SW480 (cell line): ENCODE measurements around the gene SPTBN5.
A peak's percentile ranks its signal among the peaks of the same experiment; 100 is the strongest.

ENCODE experiments used
- DNase-seq: peaks from one replicate; pipeline ENCODE4 v3.0.0-alpha.2; 2016; ENCODE audit warnings: low spot score

The SPTBN5 gene

GRCh38 chr15:41824062-41824745, 69.6 kb downstream of the SPTBN5 start:
- no peak for DNase-seq

- no peak for DNase-seq
Measured at GRCh38 chr15:41823502-41823901, 70.4 kb downstream of the SPTBN5 start.

DNA sequence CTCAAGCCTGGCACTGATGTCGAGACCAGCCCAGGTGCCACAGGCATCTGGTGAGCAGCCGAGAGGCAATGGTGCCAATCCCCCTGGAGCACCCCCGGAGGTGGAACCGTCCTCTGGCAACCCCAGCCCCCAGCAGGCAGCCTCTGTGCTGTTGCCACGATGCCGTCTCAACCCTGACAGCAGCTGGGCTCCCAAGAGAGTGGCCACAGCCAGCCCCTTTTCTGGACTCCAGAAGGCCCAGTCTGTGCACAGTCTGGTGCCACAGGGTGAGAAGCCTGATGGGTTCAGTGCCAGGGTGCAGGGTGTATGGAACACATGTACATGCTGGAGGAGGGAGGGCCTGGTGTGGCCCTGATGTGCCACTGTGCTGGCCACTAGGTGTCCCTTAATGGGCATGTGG, 70.9 kb downstream of the SPTBN5 start:
- no peak for DNase-seq

- DNase-seq = no peak
Measured at GRCh38 chr15:41822471-41822870, 71.4 kb downstream of the SPTBN5 start.

- no peak for DNase-seq
Measured at GRCh38 chr15:41821831-41822230, 72.0 kb downstream of the SPTBN5 start.

GRCh38 chr15:41820791-41821423, 72.9 kb downstream of the SPTBN5 start:
- DNase-seq = no peak

DNA sequence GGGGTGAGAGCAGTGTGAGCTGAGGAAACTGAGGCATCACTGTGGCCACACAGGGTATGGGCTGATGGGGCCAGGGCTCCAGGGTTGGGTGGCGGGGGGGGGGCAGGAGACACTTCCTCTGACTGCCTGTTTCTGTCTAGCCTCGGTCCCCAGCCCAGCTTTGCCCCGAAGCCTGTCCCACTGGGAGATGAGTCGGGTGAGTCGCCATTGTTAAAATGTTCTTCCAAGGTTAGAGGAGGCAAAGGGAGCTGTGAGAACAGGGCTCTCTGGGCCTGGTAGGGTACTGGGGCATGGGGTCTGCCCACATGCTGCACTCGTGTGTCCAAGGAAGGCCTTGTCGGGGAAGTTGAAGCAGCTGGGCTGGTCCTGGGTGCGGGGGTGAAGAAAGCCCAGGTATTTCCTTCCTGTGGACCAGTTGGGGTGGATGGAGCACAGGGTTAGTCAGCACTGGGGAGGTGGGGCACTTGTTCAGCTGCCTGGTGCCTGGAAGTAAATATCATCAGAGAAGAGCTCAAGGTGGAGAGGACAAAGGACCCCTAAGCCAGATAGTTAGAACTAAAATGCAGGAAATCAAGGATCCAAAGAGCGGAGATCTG, 74.3 kb downstream of the SPTBN5 start:
- DNase-seq = no peak

DNA sequence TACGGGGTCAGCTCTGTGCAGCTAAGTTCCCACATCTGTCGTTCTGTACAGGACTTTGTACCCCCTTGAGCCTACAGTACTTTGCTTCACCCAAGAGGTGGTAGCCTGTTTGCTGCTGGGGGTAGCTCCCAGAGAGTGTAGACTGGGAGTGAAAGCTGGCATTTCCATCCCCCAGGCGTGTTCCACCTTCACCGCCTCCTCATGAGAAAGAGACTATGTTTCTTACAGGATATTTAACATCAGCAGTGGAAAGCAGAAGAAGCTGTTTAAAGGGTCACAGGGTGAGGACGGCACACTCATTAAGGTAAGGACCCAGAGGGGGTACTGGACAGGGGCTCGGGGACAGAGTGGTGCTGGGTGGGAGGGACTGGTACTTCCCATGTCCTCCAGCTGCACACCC, 76.1 kb downstream of the SPTBN5 start:
- DNase-seq = no peak

DNA sequence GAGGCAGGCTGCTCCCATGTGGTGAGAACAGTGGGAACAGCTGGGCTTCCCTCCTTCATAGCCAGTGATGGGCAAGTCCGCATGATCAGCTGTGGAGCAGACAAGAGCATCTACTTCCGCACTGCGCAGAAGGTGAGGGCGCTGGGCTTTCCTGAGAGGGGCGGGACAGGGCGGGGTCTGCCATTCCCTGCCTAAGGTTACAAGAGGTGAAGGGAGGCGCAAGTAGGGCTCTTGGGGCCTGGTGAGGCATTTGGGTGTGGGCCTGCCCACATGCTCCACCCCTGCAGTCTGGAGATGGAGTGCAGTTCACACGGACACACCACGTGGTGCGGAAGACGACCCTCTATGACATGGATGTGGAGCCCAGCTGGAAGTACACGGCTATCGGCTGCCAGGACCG, 76.5 kb downstream of the SPTBN5 start:
- no peak for DNase-seq

GRCh38 chr15:41816788-41817187, 77.1 kb downstream of the SPTBN5 start:
- no peak for DNase-seq

GRCh38 chr15:41814534-41814933, 79.3 kb downstream of the SPTBN5 start:
- DNase-seq = no peak

DNA sequence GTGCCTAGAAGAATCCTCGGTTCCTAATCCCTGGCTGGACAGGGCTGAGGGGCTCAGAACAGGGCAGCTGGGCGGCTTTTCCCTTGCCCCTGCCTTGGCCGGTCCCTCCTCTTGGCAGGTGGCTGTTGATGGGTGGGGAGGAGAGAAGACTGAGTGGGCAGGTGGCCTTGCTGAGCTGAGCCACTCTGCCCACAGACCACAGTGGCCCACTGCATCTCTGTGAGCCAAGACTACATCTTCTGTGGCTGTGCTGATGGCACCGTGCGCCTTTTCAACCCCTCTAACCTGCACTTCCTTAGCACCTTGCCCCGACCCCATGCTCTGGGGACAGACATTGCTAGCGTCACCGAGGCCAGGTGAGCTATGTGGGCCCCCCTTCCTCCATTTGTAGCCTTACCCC, 80.4 kb downstream of the SPTBN5 start:
- DNase-seq = no peak

DNA sequence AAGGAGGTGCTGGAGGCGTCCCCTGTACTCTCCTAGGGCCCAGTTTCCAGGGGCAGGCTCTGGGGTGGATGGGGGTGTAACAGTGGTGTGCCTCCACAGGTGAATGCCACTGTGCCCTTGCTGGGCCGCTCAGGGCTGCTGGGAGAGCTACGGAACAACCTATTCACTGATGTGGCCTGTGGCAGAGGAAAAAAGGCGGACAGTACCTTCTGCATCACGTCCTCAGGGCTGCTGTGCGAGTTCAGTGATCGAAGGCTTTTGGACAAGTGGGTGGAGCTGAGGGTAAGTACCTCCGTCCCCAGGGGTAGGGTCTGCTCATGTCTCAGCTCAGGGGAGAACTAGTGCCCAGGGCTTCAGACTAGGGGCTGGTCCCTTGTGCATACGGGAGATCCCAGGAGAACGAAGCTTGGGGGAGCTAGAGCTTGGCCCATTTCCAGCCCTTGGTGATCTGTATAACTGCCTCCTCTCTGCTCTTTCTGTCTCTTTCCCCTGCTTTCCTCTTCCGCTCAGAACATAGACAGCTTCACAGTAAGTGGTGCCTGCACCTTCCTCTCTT, 81.0 kb downstream of the SPTBN5 start:
- no peak for DNase-seq

GRCh38 chr15:41811432-41812195, 82.2 kb downstream of the SPTBN5 start:
- DNase-seq = peak; percentile 70

- DNase-seq = no peak
Measured at GRCh38 chr15:41810651-41811431, 83.0 kb downstream of the SPTBN5 start.

- DNase-seq = no peak
Measured at GRCh38 chr15:41809526-41810220, 84.2 kb downstream of the SPTBN5 start.

DNA sequence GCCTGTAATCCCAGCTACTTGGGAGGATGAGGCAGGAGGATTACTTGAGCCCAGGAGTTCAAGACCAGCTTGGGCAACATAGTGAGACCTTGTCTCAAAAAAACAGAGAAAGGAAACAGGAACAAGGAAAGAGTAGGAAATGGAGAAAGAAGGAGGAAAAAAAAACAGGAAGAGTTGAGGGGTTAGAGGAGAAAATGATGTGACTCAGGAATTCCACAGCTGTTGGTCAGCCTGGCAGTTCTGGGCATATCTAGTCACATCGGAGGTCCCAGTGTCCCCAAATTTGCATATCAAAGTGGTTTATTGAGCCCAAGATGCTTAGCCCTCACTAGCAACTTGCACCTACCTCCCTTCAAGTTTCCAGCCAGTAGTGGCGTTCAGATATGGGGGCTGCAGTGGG, 84.7 kb downstream of the SPTBN5 start:
- DNase-seq = no peak

- DNase-seq = no peak
Measured at GRCh38 chr15:41806291-41807181, 87.3 kb downstream of the SPTBN5 start.

- DNase-seq = no peak
Measured at GRCh38 chr15:41805711-41806110, 88.1 kb downstream of the SPTBN5 start.
